ENCODE measurements around the gene SSR1.

DNA sequence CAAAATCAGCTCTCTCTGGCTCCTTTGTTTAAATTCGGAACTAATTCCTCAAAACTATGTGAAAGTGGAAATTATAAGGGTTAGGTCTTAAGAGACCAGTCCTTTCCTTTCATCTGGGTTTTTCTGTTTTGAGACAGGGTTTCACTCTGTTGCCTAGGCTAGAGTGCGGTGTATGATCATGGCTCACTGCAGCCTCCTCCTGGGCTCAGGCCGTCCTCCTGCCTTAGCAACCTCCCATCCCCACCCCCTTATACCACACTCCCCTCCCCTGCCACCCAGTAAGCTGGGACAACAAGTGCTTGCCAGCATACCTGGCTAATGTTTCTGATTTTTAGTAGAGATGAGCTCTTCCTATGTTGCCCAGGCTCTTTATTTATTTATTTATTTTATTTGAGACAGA, 12.8 kb upstream of the SSR1 start:
- TF ChIP-seq, protein P1, sequence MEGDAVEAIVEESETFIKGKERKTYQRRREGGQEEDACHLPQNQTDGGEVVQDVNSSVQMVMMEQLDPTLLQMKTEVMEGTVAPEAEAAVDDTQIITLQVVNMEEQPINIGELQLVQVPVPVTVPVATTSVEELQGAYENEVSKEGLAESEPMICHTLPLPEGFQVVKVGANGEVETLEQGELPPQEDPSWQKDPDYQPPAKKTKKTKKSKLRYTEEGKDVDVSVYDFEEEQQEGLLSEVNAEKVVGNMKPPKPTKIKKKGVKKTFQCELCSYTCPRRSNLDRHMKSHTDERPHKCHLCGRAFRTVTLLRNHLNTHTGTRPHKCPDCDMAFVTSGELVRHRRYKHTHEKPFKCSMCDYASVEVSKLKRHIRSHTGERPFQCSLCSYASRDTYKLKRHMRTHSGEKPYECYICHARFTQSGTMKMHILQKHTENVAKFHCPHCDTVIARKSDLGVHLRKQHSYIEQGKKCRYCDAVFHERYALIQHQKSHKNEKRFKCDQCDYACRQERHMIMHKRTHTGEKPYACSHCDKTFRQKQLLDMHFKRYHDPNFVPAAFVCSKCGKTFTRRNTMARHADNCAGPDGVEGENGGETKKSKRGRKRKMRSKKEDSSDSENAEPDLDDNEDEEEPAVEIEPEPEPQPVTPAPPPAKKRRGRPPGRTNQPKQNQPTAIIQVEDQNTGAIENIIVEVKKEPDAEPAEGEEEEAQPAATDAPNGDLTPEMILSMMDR (conservative IDR thresholded peaks at IDR 0.05 in 1 of 2, IDR thresholded peaks at IDR 0.05 in 1 of 2; ENCODE audit: low read depth in 1 of 2, low read length in 2 of 2), result no peak
- no peak for TF ChIP-seq EZH2 (IDR thresholded peaks at IDR 0.05; ENCODE audit: low read length, missing control alignments)
